Smooth muscle cell (in vitro differentiated cells): ENCODE data around the gene OMD. TPM values are rescaled to one million over a fixed set of nuclear protein-coding genes. Genes with fewer than 3 reads are reported as not detected.
A peak's percentile ranks its signal among the peaks of the same experiment; 100 is the strongest.

ENCODE experiments used
- DNase-seq: peaks from one replicate; lab custom pipeline; 2025; ENCODE audit not compliant: unreplicated experiment; lab: John Stamatoyannopoulos, UW
- H2AFZ ChIP-seq: fragments of 200-600 bp; sonication (generic); 2 replicates; pipeline ENCODE4 v1.6.0; 2016; ENCODE audit warnings: antibody characterized with exemption, low read depth, mild to moderate bottlenecking
- H3F3A ChIP-seq: fragments of 200-600 bp; sonication (generic); 2 replicates; pipeline ENCODE4 v1.6.0; 2017; ENCODE audit warnings: antibody characterized with exemption, low read depth
- H3K27ac ChIP-seq: fragments of 200-600 bp; sonication (generic); 2 replicates; pipeline ENCODE4 v1.5.1; 2016; ENCODE audit warnings: low read depth, mild to moderate bottlenecking
- H3K27me3 ChIP-seq: fragments of 200-600 bp; sonication (generic); 2 replicates; pipeline ENCODE4 v1.6.1; 2016; ENCODE audit warnings: low read depth, mild to moderate bottlenecking
- H3K36me3 ChIP-seq: fragments of 200-600 bp; sonication (generic); 2 replicates; pipeline ENCODE4 v1.5.1; 2016; ENCODE audit warnings: low read depth
- H3K4me1 ChIP-seq: fragments of 200-600 bp; sonication (generic); 2 replicates; pipeline ENCODE4 v1.5.1; 2016; ENCODE audit warnings: low read depth
- H3K4me2 ChIP-seq: fragments of 200-600 bp; sonication (generic); 2 replicates; pipeline ENCODE4 v1.6.0; 2016; ENCODE audit warnings: mild to moderate bottlenecking
- H3K4me3 ChIP-seq: fragments of 200-600 bp; sonication (generic); 2 replicates; pipeline ENCODE4 v1.5.1; 2016; ENCODE audit warnings: mild to moderate bottlenecking
- H3K79me2 ChIP-seq: fragments of 200-600 bp; sonication (generic); 2 replicates; pipeline ENCODE4 v1.6.0; 2016; ENCODE audit warnings: low read depth, mild to moderate bottlenecking
- H3K9ac ChIP-seq: fragments of 200-600 bp; sonication (generic); 2 replicates; pipeline ENCODE4 v1.6.0; 2016; ENCODE audit warnings: low read depth
- H3K9me3 ChIP-seq: fragments of 200-600 bp; sonication (generic); replicated peaks from 2 replicates; pipeline ENCODE4 v1.5.1; 2016; ENCODE audit warnings: low read depth
- H4K20me1 ChIP-seq: fragments of 200-600 bp; sonication (generic); 2 replicates; pipeline ENCODE4 v1.6.0; 2016; ENCODE audit warnings: low read depth
- CTCF ChIP-seq: fragments of 200-600 bp; sonication (generic); IDR thresholded peaks from 2 replicates; pipeline ENCODE4 v1.5.1; 2017; ENCODE audit warnings: borderline replicate concordance, mild to moderate bottlenecking, antibody characterized with exemption; ENCODE audit not compliant: insufficient read depth, poor library complexity, severe bottlenecking
- WGBS: methylation state at CpG from one replicate; pipeline ENCODE4 v1.1.7; 2016; ENCODE audit warnings: low lambda C conversion rate; 5-methylcytosine and 5-hydroxymethylcytosine counted together
- polyA plus RNA-seq: library from polyadenylated mRNA; unstranded; fragments of >200 nt; fragmentation: Nextera tagmentation; extraction: Ambion mirVana; gene quantifications from 2 replicates; pipeline ENCODE4 v1.2.1, GENCODE V29; 2016
- total RNA-seq: library from RNA; depleted of rRNA; stranded (reverse); fragments of >200 nt; gene quantifications from 2 replicates; pipeline ENCODE4 v1.2.3, GENCODE V29; 2014

The OMD gene
- total and polyA plus RNA-seq, 2 experiments from 2014 or later: not detected

- 88% methylated on average over 1 of the region's 1 CpG for WGBS
- Histone ChIP-seq H3K36me3 (no peaks in the 10 kb centered on the region), H3K27ac (no peak overlapping the region), H3K79me2 (no peaks in the 10 kb centered on the region), H3F3A (no peaks in the 10 kb centered on the region), H3K4me3 (no peak overlapping the region), H3K4me2 (no peak overlapping the region), H4K20me1 (no peaks in the 10 kb centered on the region), H3K4me1 (no peaks in the 10 kb centered on the region), H3K9me3 (no peaks in the 10 kb centered on the region), H2AFZ (no peak overlapping the region), H3K9ac (no peak overlapping the region), H3K27me3 (no peaks in the 10 kb centered on the region)
- no peak for DNase-seq
- TF ChIP-seq CTCF: no peak
Measured at GRCh38 chr9:92395617-92396016, 28.7 kb downstream of the OMD start.

GRCh38 chr9:92393686-92394085 is 30.6 kb downstream of the OMD start:
- H2AFZ ChIP-seq: no peak overlapping the region

GRCh38 chr9:92392690-92393089 is 31.6 kb downstream of the OMD start:
- H3K27ac ChIP-seq: peak overlapping the region; percentile 39
- no peaks in the 10 kb centered on the region for H3K36me3 ChIP-seq
- no peaks in the 10 kb centered on the region for H3K27me3 ChIP-seq
- H3K9ac ChIP-seq: no peak overlapping the region
- no peak overlapping the region for H3K4me2 ChIP-seq
- TF ChIP-seq CTCF: no peak
- H3F3A ChIP-seq: no peaks in the 10 kb centered on the region
- H4K20me1 ChIP-seq: no peaks in the 10 kb centered on the region
- no peak overlapping the region for H3K4me3 ChIP-seq
- no peak for DNase-seq
- no peak overlapping the region for H2AFZ ChIP-seq
- H3K9me3 ChIP-seq: no peaks in the 10 kb centered on the region
- no peaks in the 10 kb centered on the region for H3K79me2 ChIP-seq
- H3K4me1 ChIP-seq: no peaks in the 10 kb centered on the region
- WGBS: 78% methylated on average over 2 of the region's 2 CpGs

More at GRCh38 chr9:92393686-92394085, 30.6 kb downstream of the OMD start:
- no peaks in the 10 kb centered on the region for H3K27me3 ChIP-seq
- H4K20me1 ChIP-seq: no peaks in the 10 kb centered on the region
- no peaks in the 10 kb centered on the region for H3F3A ChIP-seq
- H3K79me2 ChIP-seq: no peaks in the 10 kb centered on the region
- H3K4me3 ChIP-seq: no peak overlapping the region
- H3K4me2 ChIP-seq: no peak overlapping the region
- H3K36me3 ChIP-seq: no peaks in the 10 kb centered on the region
- no peak overlapping the region for H3K27ac ChIP-seq
- DNase-seq: no peak
- no peaks in the 10 kb centered on the region for H3K9me3 ChIP-seq
- H3K9ac ChIP-seq: no peak overlapping the region
- WGBS: 88% methylated on average over 1 of the region's 1 CpG
- no peak for TF ChIP-seq CTCF
- H3K4me1 ChIP-seq: no peaks in the 10 kb centered on the region

GRCh38 chr9:92385953-92386352 is 38.3 kb downstream of the OMD start:
- no peak for DNase-seq
- WGBS: 82% methylated on average over 4 of the region's 4 CpGs
- Histone ChIP-seq H3K9me3 (no peaks in the 10 kb centered on the region), H3K4me1 (no peaks in the 10 kb centered on the region), H3K9ac (no peak overlapping the region), H3K36me3 (no peaks in the 10 kb centered on the region), H4K20me1 (no peaks in the 10 kb centered on the region), H3K27ac (peak overlapping the region; percentile 29), H3K79me2 (no peaks in the 10 kb centered on the region), H3K27me3 (no peaks in the 10 kb centered on the region), H3K4me3 (no peak overlapping the region), H3K4me2 (no peak overlapping the region), H2AFZ (no peak overlapping the region), H3F3A (no peaks in the 10 kb centered on the region)
- TF ChIP-seq CTCF: no peak
